Activated effector memory CD4-positive, alpha-beta T cell treated with Interleukin-2 at 50 U/mL for 16 hours (primary cell): Measurements from ENCODE around the gene CALM3.
"Not testable (repeated sequence)": the region's sequence is repeated elsewhere in the genome, so short reads cannot be mapped to it uniquely, and the experiment has no call there.

ENCODE experiments used
- DNase-seq: peaks from one replicate; pipeline ENCODE4 v3.0.0-alpha.2; 2020

The CALM3 gene

DNA sequence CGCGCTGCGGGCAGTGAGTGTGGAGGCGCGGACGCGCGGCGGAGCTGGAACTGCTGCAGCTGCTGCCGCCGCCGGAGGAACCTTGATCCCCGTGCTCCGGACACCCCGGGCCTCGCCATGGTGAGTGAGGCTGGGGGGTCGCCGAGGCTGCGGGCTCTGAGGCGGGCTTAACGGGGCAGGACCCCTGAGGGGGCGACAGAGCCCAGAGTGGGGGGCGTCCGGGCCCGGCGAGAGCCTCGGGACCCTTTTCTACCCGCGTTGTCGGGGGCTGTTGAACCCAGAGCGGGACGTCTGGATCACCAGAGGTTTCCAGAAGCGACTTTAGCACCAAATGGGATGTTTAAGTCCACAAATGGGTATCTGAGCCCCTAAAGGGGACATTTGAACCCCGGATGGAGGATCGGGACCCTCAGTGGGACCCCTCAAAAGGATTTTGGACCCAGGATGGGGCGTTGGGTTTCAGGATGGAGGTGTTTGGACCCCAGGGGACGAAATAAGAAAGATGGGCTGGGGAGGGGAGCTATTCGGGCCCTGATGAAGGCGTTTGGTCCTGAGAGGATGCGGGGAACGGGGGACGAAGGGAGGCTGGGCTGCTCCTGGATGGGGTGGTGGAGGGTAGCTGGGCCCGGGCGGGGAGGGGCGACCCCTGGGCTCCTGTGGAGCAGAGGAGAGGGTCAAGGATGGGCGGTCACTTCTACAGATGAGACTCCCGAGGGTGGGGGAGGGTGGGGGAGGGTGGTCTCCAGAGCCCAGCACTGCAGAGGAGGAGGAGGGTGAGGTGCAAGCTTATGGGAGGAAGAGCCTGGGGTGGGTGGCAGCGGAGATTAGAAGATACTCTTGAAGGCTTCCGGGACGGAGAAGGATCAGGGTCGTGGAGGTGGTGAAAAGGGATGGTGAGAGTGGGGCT, at the start of gene CALM3:
CALM3 (plus strand) TSS at position 13 of the 907 bp plus-strand sequence; CDS start at position 118, 105 bp downstream.
- DNase-seq, result no peak

DNA sequence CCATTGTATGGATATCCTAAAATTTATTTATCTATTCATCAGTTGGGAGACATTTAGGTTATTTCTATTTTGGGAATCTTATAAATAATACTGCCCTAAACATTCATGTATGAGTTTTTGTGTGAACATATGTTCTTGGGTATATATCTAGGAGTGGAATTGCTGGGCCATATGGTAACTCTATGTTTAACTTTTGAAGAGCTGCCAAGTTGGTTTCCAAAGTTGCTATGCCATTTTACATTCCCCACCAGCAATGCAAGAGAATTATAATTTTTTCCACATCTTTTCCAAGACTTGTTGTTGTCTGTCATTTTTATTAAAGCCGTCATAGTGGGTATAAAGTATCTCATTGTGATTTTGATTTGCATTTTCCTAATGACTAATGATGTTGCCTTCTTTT, 48.2 kb upstream of the CALM3 start:
- no peak for DNase-seq

DNA sequence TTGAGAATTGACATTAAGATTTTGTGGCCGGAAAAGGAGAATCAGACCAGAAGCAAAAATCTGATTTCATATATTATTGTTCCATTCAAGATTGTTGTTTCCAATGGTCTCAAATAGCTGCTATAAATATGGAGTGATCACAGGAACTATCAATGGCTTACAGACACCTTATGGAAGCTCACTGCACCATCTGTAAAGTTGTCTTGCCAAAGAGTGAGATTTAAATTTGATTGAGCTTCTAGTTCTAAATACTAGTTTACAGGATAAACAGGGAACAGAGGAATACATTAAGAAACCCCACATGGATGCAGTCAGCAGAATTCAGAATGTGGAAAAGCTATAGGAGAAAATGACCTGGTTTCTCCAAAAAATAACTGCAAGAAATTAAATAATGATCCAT, 47.0 kb upstream of the CALM3 start:
- no peak for DNase-seq

DNA sequence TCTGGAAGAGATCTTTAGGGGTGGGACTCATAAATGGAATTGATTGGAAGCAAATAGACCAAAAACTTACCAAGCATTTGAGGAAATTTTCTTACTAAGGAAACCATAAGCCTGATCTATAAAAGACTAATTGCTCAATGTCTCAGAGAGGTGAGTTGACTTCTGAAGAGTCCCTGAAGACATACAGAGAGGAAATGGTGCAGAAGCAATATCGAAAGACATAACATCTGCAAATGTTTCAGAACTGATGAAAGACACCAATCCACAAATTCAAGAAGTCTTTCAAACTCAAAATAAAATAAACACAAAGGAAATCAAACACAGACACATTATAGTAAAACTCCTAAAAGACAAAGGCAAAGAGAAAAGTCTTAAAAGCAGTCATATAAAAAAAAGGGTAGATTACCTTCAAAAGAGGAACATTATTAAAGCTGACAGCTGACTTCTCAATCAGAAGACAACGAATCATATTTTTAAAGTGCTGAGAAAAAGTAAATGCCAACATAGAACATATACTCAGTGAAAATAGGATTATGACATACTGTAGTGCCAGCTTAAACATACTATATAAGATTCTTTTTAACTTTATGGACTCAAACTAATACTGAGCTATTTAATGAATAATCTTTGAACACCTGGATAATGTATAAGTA, 45.4 kb upstream of the CALM3 start:
- DNase-seq, result no peak

DNA sequence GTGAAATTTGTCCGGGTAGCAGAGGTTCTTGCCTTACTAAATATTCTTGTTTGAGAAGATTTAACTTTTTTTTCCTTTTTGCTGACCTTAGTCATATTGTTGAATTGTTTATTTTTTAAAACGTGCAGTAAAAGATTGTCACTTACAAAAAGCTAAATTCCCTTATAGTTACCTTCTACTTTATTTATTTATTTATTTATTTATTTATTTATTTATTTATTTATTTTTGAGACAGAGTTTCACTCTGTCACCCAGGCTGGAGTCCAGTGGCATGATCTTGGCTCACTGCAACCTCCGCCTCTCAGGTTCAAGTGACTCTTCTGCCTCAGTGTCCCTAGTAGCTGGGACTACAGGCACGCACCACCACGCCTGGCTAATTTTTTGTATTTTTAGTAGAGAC, 44.7 kb upstream of the CALM3 start:
- not testable (repeated sequence) for DNase-seq

DNA sequence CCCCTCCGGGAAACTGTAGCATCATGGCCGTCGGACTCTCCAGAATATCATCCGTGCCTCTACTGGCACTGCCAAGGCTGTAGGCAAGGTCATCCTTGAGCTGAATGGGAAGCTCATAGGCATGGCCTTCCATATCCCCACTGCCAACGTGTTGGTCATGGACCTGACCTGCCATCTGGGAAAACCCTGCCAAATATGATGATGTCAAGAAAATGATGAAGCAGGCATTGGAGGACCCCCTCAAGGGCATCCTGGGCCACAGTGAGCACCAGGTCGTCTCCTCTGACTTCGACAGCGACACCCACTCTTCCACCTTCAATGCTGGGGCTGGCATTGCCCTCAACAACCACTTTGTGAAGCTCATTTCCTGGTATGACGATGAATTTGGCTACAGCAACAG, 41.9 kb upstream of the CALM3 start:
- no peak for DNase-seq

DNA sequence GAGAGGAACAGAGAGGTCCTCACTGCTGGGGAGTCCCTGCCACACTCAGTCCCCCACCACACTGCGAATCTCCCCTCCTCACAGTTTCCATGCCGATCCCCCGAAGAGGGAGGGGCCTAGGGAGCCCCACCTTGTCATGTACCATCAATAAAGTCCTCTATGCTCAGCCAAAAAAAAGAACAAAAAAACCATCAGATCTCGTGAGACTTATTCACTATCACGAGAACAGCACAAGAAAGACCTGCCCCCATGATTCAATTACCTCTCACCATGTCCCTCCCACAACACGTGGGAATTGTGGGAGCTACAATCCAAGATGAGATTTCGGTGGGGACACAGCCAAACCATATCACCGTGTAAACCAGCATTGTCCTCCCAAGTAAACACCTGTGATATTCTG, 41.5 kb upstream of the CALM3 start:
- DNase-seq, result not testable (repeated sequence)

DNA sequence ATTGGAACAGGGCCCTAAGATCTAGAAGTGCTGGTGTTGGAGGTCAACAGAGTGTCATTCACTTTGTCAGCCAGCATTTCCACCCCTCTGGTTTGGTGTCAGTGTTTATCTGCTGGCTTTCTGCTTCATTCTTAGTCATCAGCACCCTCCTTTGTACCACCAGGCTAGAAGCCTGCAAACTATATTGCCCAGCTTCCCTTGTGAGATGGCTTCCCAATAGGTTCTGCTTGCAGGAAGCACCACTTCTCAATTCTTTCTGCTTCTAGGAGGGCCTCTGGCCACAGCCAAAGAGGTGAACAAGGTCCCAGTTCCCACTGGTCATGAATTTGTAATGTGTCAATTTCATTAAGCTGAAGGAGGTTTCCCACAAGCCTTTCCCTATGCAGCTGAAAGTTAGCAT, 36.4 kb upstream of the CALM3 start:
- DNase-seq, result no peak

DNA sequence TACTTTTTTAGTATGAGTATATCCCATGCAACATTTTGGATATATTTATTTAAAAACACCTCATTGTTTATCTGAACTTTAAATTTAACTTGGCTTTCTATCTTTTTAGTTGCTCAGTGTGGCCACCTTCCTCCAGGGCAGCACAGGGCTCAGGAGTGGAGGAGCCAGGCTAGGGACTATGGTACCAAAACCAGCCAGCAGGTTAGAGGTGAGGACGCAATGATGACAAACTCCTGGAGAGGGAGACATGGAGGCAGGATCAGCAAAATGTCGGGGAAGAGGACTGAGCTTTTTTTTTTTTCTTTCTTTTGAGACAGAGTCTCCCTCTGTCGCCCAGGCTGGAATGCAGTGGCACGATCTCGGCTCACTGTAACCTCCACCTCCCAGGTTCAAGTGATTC, 29.6 kb upstream of the CALM3 start:
- DNase-seq, result no peak

DNA sequence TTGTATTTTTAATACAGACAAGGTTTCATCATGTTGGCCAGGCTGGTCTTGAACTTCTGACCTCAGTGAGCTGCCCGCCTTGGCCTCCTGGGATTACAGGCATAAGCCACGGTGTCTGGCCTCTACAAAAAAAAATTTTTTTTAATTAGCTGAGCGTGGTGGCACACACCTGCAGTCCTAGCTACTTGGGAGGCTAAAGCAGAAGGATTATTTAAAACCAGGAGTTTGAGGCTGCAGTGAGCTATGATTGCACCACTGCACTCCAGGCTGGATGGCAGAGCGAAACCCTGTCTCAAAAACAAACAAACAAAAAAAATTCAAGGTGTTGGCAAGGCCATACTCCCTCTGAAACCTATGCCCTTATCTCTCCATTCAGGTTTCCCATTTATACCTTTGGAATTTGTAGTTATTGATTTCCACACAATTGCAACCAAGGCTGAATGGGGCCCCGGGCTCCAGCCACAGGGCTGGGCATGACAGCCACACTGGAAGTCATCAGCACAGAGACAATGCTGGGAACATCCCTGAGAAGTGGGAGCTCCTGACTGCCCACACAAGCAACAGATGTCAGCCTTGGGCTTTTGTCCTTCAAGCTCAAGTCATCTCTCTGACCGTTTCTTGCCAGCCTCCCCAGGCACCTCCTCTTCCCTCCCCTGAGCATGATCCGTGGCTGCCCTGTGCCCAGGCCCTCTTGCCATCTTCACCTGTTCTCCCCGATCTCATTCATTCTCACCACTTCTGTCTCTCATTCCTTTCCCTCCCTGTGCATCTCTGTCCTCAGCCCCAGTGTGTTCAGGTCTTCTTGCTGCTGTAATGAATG, 27.2 kb upstream of the CALM3 start:
- no peak for DNase-seq

DNA sequence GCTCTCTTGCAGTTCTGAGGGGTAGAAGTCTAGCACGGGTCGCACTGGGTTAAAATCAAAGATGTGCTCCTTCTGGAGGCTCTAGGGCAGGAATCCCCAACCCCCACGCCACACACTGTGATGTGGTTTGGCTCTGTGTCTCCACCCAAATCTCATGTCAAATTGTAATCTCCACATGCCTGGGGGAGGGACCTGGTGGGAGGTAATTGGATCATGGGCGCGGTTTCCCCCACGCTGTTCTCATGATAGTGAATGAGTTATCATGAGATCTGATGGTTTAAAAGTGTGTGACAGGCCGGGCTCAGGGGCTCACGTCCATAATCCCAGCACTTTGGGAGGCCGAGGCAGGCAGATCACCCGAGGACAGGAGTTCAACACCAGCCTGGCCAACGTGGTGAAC, 26.6 kb upstream of the CALM3 start:
- peak; percentile 9 for DNase-seq

DNA sequence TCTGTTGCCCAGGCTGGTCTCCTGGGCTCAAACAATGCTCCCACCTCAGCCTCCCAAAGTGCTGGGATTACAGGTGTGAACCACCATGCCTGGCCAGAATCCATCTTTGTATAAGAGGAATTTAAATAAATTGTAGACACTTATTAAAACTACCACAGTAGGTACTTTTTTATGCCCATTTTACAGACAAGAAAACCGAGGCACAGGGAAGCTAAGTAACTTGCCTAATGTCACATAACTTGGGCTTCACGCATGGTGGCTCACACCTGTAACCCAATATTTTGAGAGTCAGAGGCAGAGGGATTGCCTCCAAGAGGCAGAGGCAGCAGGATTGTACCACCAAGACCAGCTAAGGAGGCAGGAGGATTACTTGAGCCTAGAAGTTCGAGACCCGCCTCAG, 22.7 kb upstream of the CALM3 start:
- no peak for DNase-seq

DNA sequence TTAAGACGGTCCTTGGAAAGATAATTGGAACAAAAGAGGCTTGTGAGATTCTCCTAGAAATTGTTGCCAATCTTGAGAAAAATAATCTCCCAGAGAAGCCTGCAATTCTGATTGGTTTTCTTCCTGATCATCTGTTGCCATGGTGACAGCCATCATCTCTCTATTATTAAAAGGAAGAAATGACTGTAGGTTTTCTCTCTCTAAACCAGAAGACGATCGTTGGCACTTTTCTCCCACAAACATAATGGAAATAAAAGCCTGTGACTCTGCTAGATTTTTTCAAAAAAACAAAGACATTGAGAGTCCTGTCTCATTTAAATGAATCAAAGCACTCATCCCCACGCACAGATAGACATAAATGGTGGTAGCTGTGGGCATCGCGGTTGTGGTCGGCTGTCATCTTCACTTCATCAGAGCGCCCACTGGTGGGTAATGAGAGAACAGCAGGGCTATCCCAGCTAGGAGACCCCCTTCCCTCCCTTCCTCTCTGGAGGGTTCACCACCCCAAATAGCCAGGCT, 21.7 kb upstream of the CALM3 start:
- DNase-seq, result no peak

DNA sequence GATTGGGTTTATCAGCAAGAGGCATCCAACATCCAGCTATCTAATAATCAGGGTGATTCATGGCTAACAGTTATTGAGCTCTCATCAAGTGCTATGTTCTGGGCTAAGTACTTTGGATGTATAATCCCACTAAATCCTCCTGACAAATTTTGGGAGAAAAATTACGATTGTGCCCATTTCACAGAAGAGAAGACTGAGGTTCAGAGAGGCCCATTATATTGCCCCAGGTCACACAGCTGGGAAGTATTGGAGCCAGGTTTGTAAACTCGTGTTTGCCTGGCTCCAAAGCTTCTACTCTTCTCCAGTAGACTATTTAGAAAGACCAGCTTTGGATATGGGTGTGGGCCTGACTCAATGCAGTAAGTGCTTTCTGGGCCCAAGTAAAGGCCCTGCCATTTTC, 20.9 kb upstream of the CALM3 start:
- DNase-seq, result no peak

DNA sequence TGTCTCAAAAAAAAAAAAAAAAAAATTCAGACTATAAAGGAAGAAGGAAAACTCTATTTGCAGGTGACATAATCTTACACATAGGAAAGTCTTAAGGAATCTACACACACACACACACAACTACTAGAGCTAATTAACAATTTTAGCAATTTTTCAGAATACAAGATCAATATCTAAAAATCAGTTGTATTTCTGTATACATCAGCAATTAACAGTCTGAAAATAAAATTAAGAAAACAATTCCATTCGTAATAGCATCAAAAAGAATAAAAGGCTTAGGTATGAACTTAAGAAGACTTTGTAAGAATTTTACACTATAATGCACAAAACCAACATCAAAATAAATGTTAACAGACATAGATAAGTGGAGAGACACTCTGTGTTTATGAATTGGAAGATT, 15.6 kb upstream of the CALM3 start:
- no peak for DNase-seq

DNA sequence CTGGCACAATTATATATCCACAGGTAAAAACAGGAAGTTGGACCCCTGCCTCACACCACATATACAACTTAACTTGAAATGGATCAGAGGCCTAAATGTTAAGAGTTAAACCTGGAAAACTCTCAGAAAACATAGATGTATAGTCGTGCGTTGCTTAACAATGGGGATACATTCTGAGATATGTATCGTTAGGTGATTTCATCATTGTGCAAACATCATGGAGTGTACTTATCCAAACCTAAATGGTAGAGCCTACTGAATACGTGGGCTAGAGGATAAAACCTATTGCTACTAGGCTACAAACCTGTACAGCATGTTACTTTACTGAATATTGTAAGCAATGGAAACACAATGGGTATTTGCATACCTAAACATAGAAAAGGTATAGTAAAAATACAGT, 14.8 kb upstream of the CALM3 start:
- DNase-seq, result no peak

DNA sequence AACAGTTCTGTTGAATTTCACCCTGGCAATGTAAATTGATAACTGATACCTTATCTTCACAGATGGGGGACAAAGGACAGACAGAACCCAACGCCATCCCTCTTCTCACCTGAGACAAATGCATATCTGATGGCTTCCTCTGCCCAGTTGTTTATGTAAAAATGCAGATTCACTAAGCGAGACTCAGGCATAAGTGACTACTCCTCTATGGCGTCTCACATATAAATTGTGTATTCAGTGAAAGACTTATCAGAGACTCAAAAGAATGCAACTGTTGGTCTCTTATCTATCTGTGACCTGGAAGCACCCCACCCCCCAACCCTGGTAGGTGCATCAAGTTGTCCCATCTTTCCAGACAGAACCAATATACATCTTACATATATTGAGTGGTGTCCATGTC, 13.3 kb upstream of the CALM3 start:
- no peak for DNase-seq

DNA sequence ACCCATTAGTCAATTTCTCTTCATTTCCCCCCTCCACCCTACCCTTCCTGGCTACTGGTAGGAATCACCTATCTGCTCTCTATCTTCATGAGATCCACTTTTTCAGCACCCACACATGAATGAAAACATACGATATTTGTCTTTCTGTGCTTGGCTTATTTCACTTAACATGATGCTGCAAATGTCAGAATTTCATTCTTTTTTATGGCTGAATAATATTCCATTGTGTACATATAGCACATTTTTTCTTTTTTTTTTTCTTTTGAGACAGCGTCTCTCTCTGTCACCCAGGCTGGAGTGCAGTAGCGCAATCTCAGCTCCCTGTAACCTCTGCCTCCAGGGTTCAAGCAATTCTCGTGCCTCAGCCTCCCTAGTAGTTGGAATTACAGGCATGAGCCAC, 9.9 kb upstream of the CALM3 start:
- no peak for DNase-seq

DNA sequence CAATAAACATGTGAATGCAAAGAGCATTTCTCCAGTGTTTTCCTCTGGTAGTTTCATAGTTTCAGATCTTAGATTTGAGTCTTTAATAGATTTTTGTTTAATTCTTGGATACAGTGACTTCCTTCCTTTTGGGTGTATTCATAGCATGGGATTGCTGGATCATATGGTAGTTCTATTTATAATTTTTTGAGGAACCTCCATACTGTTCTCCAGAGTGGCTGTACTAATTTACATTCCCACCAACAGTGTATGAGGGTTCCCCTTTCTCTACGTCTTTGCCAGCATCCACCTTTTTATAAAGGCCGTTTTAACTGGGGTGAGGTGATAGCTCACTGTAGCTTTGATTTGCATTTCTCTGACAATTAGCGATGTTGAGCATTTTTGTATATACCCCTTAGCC, 9.3 kb upstream of the CALM3 start:
- DNase-seq, result no peak

DNA sequence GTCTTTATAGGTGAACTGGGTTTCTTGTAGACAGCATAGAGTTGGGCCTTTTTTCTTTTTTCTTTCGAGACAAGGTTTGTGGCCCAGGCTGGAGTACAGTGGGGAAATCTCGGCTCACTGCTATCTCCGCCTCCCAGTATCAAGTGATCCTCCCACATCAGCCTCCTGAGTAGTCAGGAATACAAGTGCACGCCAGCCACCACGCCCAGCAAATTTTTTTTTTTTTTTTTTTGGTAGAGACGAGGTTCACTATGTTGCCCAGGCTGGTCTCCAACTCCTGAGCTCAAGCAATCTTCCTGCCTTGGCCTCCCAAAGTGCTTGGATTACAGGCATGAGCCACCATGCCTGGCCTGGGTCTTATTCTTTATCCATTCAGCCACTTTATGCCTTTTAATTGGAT, 5.1 kb upstream of the CALM3 start:
- DNase-seq, result no peak

DNA sequence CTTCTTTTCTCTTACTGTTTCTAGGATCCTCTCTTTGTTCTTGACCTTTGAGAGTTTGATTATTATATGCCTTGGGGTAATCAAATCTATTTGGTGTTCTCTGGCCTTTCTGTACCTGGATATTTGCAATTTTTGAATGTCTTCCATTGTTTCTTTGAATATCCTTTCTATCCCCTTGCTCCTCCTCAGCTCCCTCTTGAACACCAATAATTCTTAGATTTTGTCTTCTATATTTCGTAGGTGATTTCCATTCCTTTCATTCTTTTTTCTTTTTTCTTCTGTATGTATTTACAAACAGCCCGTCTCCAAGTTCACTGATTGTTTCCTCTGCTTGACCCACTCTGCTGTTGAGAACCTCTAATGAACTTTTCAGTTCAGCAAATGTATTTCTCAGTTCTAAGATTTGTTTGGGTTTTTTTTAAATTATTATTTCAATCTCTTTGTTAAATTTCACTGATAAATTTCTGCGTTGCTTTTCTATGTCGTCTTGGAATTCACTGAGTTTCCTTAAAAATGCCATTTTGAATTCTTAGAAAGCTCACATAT, 2.7 kb upstream of the CALM3 start:
- DNase-seq, result no peak

DNA sequence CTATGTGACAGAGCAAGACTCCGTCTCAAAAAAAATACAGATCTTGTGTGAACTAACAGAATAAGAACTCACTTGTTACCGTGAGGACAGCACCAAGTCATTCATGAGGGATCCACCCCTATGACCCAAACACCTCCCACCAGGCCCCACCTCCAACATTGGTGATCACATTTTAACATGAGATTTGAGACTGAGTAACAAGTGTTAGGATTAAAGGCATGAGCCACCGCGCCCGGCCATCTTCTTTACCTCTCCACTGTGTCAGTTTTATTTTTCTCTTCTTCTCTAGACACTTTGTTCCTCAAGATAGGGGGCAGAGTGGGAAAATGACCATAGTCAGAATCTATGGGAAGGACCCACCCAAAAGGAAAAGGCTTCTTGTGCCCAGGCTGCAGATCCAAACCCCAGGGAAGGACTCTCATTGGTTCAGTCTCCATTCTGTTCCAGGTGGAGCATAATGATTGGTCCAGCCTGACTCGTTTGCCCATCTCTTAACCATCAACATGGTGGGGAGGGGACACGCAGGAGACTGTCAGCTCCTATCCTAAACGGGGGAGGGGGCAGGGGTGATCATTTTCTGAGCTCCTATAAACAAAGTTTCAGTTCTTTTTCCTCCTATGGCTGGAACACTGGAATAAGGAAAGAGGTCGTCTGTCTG, 1.3 kb upstream of the CALM3 start:
- DNase-seq, result no peak
